HEK293 (cell line): ENCODE measurements around the gene OR2F1.

ENCODE experiments used
- CTCF ChIA-PET: fragments of 350-600 bp; formaldehyde crosslinking; extraction: SDS; loops from one replicate; lab custom pipeline; 2021; ENCODE audit warnings: antibody characterized with exemption; lab: Yijun Ruan, JAX
- POLR2A ChIA-PET: fragments of 300-600 bp; formaldehyde crosslinking; extraction: SDS; loops from one replicate; lab custom pipeline; 2020; ENCODE audit warnings: antibody characterized with exemption, inconsistent platforms; lab: Yijun Ruan, JAX
- H3K27ac ChIP-seq: fragments of 200-500 bp; sonication (Bioruptor generic); 2 replicates; pipeline ENCODE4 v1.5.1; 2014; ENCODE audit warnings: low read depth, low read length, control low read depth, inconsistent platforms; ENCODE audit errors: extremely low read depth
- H3K36me3 ChIP-seq, 2 experiments: fragments of 200-500 bp in 1 of 2; sonication (Bioruptor generic) in 1 of 2; 1 replicate in 1 of 2; 2 replicates in 1 of 2; pipeline ENCODE4 v1.5.1; 2014 to 2017; ENCODE audit warnings: inconsistent platforms in 2 of 2, low read length in 2 of 2; ENCODE audit not compliant: control insufficient read depth in 2 of 2, insufficient read depth in 1 of 2
- H3K4me1 ChIP-seq: fragments of 200-500 bp; sonication (Bioruptor generic); 2 replicates; pipeline ENCODE4 v1.5.1; 2014; ENCODE audit warnings: mild to moderate bottlenecking, low read length, inconsistent platforms; ENCODE audit not compliant: control insufficient read depth, insufficient read depth
- H3K4me3 ChIP-seq: 2 replicates; pipeline ENCODE4 v1.5.1; 2011; ENCODE audit warnings: low read depth, mild to moderate bottlenecking, control low read depth, low read length, moderate library complexity
- H3K9me3 ChIP-seq: fragments of 200-500 bp; sonication (Bioruptor generic); 2 replicates; pipeline ENCODE4 v1.5.1; 2014; ENCODE audit warnings: low read depth, low read length, inconsistent platforms; ENCODE audit not compliant: control insufficient read depth, insufficient read depth
- GFI1B ChIP-seq: fragments of 450-650 bp; formaldehyde crosslinking; IDR thresholded peaks from 2 replicates; pipeline ENCODE4 v1.5.1; 2016; ENCODE audit warnings: missing biosample characterization, missing genetic modification characterization
- GLI2 ChIP-seq: fragments of 450-650 bp; formaldehyde crosslinking; IDR thresholded peaks from 2 replicates; pipeline ENCODE4; 2017; ENCODE audit warnings: missing biosample characterization, missing genetic modification characterization, low read depth, borderline replicate concordance
- GLIS2 ChIP-seq: fragments of 450-650 bp; formaldehyde crosslinking; IDR thresholded peaks from 2 replicates; pipeline ENCODE4 v1.5.1; 2016; ENCODE audit warnings: missing biosample characterization, missing genetic modification characterization
- PRDM1 ChIP-seq: fragments of 450-650 bp; formaldehyde crosslinking; IDR thresholded peaks from 2 replicates; pipeline ENCODE4; 2016; ENCODE audit warnings: missing biosample characterization, missing genetic modification characterization
- PRDM2 ChIP-seq: fragments of 450-650 bp; formaldehyde crosslinking; IDR thresholded peaks from 2 replicates; pipeline ENCODE4 v1.5.1; 2016; ENCODE audit warnings: missing biosample characterization, missing genetic modification characterization, borderline replicate concordance
- WT1 ChIP-seq: fragments of 450-650 bp; formaldehyde crosslinking; IDR thresholded peaks from 2 replicates; pipeline ENCODE4 v1.5.1; 2016; ENCODE audit warnings: missing biosample characterization, missing genetic modification characterization
- ZEB2 ChIP-seq: fragments of 450-650 bp; formaldehyde crosslinking; IDR thresholded peaks from 2 replicates; pipeline ENCODE4 v1.5.1; 2016; ENCODE audit warnings: missing biosample characterization, missing genetic modification characterization
- ZNF10 ChIP-seq: fragments of 450-650 bp; formaldehyde crosslinking; IDR thresholded peaks from 2 replicates; pipeline ENCODE4 v1.5.1; 2017; ENCODE audit warnings: missing biosample characterization, missing genetic modification characterization
- ZNF112 ChIP-seq: fragments of 450-650 bp; formaldehyde crosslinking; IDR thresholded peaks from 2 replicates; pipeline ENCODE4 v1.5.0; 2017; ENCODE audit warnings: missing biosample characterization, missing genetic modification characterization
- ZNF132 ChIP-seq: fragments of 450-650 bp; formaldehyde crosslinking; IDR thresholded peaks from 2 replicates; pipeline ENCODE4 v1.5.1; 2017; ENCODE audit warnings: missing biosample characterization, missing genetic modification characterization, borderline replicate concordance
- ZNF202 ChIP-seq: fragments of 450-650 bp; formaldehyde crosslinking; IDR thresholded peaks from 2 replicates; pipeline ENCODE4 v1.5.1; 2016; ENCODE audit warnings: missing biosample characterization, missing genetic modification characterization, borderline replicate concordance
- ZNF514 ChIP-seq: fragments of 450-650 bp; formaldehyde crosslinking; IDR thresholded peaks from 2 replicates; pipeline ENCODE4 v1.5.1; 2016; ENCODE audit warnings: missing biosample characterization, missing genetic modification characterization
- ZNF621 ChIP-seq: fragments of 450-650 bp; formaldehyde crosslinking; IDR thresholded peaks from 2 replicates; pipeline ENCODE4 v1.5.1; 2017; ENCODE audit warnings: missing biosample characterization, missing genetic modification characterization
- ZNF645 ChIP-seq: fragments of 450-650 bp; formaldehyde crosslinking; IDR thresholded peaks from 2 replicates; pipeline ENCODE4; 2016; ENCODE audit warnings: missing biosample characterization, missing genetic modification characterization
- ZNF707 ChIP-seq: fragments of 450-650 bp; formaldehyde crosslinking; IDR thresholded peaks from 2 replicates; pipeline ENCODE4 v1.5.1; 2016; ENCODE audit warnings: missing biosample characterization, missing genetic modification characterization
- ZNF768 ChIP-seq: fragments of 450-650 bp; formaldehyde crosslinking; IDR thresholded peaks from 2 replicates; pipeline ENCODE4 v1.5.1; 2018; ENCODE audit warnings: missing biosample characterization, mild to moderate bottlenecking, missing genetic modification characterization
- TF ChIP-seq, protein P1 (sequence below): fragments of 450-650 bp; formaldehyde crosslinking; IDR thresholded peaks from 2 replicates; pipeline ENCODE4 v1.5.1; 2016; ENCODE audit warnings: missing biosample characterization, missing genetic modification characterization

The OR2F1 gene

GRCh38 chr7:143914938-143915652 lies 39.5 kb upstream of the OR2F1 start:
- Histone ChIP-seq H3K4me1 (no peaks in the 10 kb centered on the region), H3K36me3 (no peaks in the 10 kb centered on the region), H3K9me3 (no peaks in the 10 kb centered on the region), H3K4me3 (no peak overlapping the region), H3K27ac (no peak overlapping the region)
- ChIA-PET POLR2A (interaction anchor here (0.6 kb wide), 1 partner anchor 13 kb away, joined by 3 read pairs; the partner anchor contains the start of gene TCAF1), CTCF (interaction anchor here (1.1 kb wide), 1 partner anchor 13 kb away, joined by 5 read pairs; the partner anchor contains the start of gene TCAF1)
- TF ChIP-seq ZNF202 (no peak), WT1 (tag by site-specific recombination) (no peak), ZNF10 (no peak), ZNF707 (no peak), ZNF132 (no peak)

DNA sequence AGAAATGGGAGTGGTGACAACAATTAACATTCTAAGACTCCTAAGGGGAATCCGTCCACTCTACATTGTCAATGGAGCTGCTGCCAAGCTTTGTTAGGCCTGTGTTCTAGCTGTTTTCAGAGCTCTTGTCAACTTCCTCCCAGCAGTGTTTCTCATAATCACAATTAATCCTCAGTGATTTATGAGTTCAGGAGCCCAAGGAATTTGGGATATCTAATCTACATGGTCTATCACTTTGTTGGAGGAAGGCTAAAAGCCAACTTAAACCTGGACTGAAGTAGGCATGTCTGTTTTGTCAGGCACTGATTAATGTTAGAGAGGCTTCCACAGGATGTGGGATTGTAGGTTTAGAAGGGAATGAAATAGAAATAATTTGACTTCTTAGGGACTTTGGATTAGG lies 29.8 kb upstream of the OR2F1 start:
- ChIA-PET POLR2A (interaction anchor here (1.9 kb wide), 1 partner anchor 23 kb away, joined by 7 read pairs; the partner anchor contains the start of gene TCAF1), CTCF (no interaction called here)
- H3K36me3 ChIP-seq, result no peaks in the 10 kb centered on the region
- no peaks in the 10 kb centered on the region for H3K4me1 ChIP-seq
- no peaks in the 10 kb centered on the region for H3K9me3 ChIP-seq
- H3K4me3 ChIP-seq, result no peak overlapping the region
- no peak overlapping the region for H3K27ac ChIP-seq
- TF ChIP-seq ZNF645 (tag by site-specific recombination) (no peak), ZNF621 (tag by site-specific recombination) (no peak), ZNF768 (no peak), GFI1B (tag by site-specific recombination) (no peak), ZNF112 (tag by site-specific recombination) (no peak), ZNF514 (no peak), WT1 (tag by site-specific recombination) (no peak), GLIS2 (tag by site-specific recombination) (no peak), PRDM2 (no peak), ZEB2 (tag by site-specific recombination) (no peak), PRDM1 (tag by site-specific recombination) (no peak), GLI2 (tag by site-specific recombination) (no peak)
- TF ChIP-seq, protein P1, sequence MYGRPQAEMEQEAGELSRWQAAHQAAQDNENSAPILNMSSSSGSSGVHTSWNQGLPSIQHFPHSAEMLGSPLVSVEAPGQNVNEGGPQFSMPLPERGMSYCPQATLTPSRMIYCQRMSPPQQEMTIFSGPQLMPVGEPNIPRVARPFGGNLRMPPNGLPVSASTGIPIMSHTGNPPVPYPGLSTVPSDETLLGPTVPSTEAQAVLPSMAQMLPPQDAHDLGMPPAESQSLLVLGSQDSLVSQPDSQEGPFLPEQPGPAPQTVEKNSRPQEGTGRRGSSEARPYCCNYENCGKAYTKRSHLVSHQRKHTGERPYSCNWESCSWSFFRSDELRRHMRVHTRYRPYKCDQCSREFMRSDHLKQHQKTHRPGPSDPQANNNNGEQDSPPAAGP, result no peak
